Stimulated activated CD8-positive, alpha-beta memory T cell treated with anti-CD3 and anti-CD28 coated beads, Interleukin-7, amount 100 ng/mL, for 24 hours (primary cell): ENCODE data around the gene ZDHHC21.
"Not testable (repeated sequence)": the region's sequence is repeated elsewhere in the genome, so short reads cannot be mapped to it uniquely, and the experiment has no call there.

ENCODE experiments used
- DNase-seq: peaks from one replicate; pipeline ENCODE4 v3.0.0-alpha.2; 2020; ENCODE audit warnings: low read depth

Gene ZDHHC21

GRCh38 chr9:14682616-14683015, 10.6 kb downstream of the ZDHHC21 start:
- not testable (repeated sequence) for DNase-seq

- DNase-seq = no peak
Observed at GRCh38 chr9:14678776-14679175, 14.5 kb downstream of the ZDHHC21 start.

- DNase-seq = no peak
Observed at GRCh38 chr9:14677872-14678271, 15.4 kb downstream of the ZDHHC21 start.

- DNase-seq = no peak
Observed at GRCh38 chr9:14677396-14677795, 15.8 kb downstream of the ZDHHC21 start.

GRCh38 chr9:14674630-14675029, 18.6 kb downstream of the ZDHHC21 start:
- DNase-seq = no peak

GRCh38 chr9:14671377-14671776, 21.9 kb downstream of the ZDHHC21 start:
- DNase-seq = no peak

DNA sequence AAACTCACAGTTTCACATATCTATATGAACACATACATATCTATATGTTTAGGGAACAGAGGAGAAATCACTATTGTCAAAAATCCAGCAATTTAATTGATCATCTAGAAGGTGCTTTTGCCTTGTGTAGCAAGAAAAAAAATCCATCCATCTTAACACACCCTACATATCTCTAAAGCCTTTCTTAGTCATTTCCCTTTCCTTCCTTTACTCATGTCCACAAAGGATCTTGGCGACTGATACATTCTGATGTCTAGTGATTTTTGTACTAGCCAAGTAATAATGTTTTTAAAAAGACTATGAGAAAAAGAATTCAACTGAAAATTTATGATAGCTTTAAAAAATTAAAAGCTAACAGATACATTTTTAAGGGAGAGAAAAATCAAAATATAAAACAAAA, 22.5 kb downstream of the ZDHHC21 start:
- no peak for DNase-seq

- not testable (repeated sequence) for DNase-seq
Observed at GRCh38 chr9:14664022-14664421, 29.2 kb downstream of the ZDHHC21 start.

GRCh38 chr9:14662060-14662453, 31.2 kb downstream of the ZDHHC21 start:
- no peak for DNase-seq

GRCh38 chr9:14661421-14662059, 31.7 kb downstream of the ZDHHC21 start:
- DNase-seq = no peak

GRCh38 chr9:14660721-14661120, 32.5 kb downstream of the ZDHHC21 start:
- no peak for DNase-seq

GRCh38 chr9:14654932-14655331, 38.3 kb downstream of the ZDHHC21 start:
- no peak for DNase-seq

DNA sequence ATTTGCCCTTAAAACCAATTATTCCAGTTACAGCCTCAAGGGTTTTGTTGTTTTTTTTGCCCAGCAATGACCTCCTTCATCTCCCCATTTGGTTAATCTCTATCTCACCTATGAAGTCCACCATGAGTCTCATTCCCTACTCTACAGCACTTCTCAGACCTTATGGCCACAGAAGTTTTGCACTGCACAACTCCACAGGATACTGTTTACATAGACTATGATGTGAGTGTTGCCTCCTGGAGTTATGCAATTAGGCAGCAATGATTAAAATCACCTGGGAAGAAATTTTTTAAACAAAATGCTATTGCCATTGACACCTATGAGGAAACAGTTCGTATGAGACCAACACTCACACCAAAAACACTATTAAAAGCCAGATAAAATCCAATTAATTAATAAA, 39.7 kb downstream of the ZDHHC21 start:
- DNase-seq = no peak

GRCh38 chr9:14652729-14653377, 40.4 kb downstream of the ZDHHC21 start:
- DNase-seq = no peak

DNA sequence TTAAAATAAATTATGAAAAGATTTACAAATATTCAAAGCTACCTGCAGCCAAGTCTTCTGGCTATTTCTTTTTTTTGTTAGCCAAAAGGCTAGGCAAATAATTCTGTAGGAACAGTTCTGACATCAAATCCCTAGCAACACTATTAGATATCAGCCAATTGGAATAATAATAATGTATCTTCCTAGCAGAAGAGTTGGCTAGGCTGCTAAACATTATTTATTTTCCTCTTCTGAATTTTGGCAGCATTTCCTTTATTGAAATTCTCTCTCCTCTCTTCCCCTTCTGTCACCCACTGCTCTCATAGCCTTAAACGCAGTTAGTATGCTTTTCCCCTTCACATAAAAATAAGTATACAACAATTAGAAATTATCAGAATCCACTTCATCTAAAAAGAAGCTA, 42.6 kb downstream of the ZDHHC21 start:
- no peak for DNase-seq

DNA sequence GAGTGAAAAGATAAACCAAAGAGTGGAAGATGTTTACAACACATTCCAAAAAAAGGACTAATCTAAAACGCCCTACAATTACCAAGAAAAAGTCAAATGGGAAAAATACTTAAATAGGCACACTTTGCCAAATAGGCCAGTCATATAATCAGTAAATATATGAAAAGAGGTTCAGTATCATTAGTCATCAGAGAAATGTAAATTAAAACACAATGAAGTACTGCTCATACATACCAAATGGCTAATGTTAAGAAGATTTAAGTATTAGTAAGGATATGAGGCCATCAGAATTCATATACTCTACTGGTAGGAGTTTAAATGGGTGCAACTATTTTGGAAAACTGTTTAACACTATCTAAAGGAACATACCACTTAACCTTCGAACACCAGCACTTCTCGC, 47.6 kb downstream of the ZDHHC21 start:
- DNase-seq = no peak

GRCh38 chr9:14640967-14641366, 52.3 kb downstream of the ZDHHC21 start:
- DNase-seq = no peak

- no peak for DNase-seq
Observed at GRCh38 chr9:14640294-14640693, 52.9 kb downstream of the ZDHHC21 start.

- DNase-seq = no peak
Observed at GRCh38 chr9:14633906-14634565, 59.2 kb downstream of the ZDHHC21 start.

GRCh38 chr9:14633148-14633547, 60.1 kb downstream of the ZDHHC21 start:
- DNase-seq = no peak

DNA sequence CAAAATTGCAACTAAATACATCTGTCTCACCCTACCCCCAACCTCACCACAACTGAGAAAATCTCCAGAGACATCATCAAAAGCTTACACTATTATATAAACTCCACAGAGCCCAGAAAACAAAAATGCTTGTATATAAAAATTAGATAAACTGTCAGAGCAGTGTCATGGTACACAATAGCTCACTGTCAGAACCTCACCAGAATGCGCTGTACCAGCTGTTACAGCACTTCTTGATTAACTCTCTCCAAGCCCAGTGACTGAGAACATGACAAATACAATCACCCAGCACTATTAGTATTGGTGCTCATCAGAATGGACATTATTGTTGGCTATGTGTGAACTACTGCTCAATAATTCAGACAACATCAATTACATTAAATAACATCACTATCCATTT, 65.7 kb downstream of the ZDHHC21 start:
- no peak for DNase-seq

GRCh38 chr9:14618836-14619420, 74.3 kb downstream of the ZDHHC21 start:
- DNase-seq = no peak
